Measurements from ENCODE around the gene TUBGCP6.

The TUBGCP6 gene

GRCh38 chr22:50251477-50252081 lies 6.8 kb upstream of the TUBGCP6 start:
- DNase-seq (ENCODE audit: low read depth in 3 of 3, low spot score in 1 of 3): no peak

- DNase-seq (ENCODE audit: low read depth in 3 of 3, low spot score in 1 of 3): peak in 2 of 3 donors; percentile 52 to 70
These were observed 6.0 kb upstream of the TUBGCP6 start, which contains the start of gene HDAC10 for GRCh38 chr22:50250555-50251476. Gene HDAC10 (minus strand): TSS chr22:50251265. CDS start chr22:50251032, 233 bp downstream.

- no peak for DNase-seq (ENCODE audit: low read depth in 3 of 3, low spot score in 1 of 3)
These were observed 5.4 kb upstream of the TUBGCP6 start for GRCh38 chr22:50250249-50250554.

- DNase-seq (ENCODE audit: low read depth in 3 of 3, low spot score in 1 of 3): no peak
These were observed 4.8 kb upstream of the TUBGCP6 start for GRCh38 chr22:50249341-50250248.

- no peak for DNase-seq (ENCODE audit: low read depth in 3 of 3, low spot score in 1 of 3)
These were observed 3.6 kb upstream of the TUBGCP6 start for GRCh38 chr22:50248196-50249081.

GRCh38 chr22:50247748-50248147 lies 2.9 kb upstream of the TUBGCP6 start:
- DNase-seq (ENCODE audit: low read depth in 3 of 3, low spot score in 1 of 3): no peak

- DNase-seq (ENCODE audit: low read depth in 3 of 3, low spot score in 1 of 3): no peak
These were observed 1.7 kb upstream of the TUBGCP6 start for GRCh38 chr22:50246242-50247175.

- no peak for DNase-seq (ENCODE audit: low read depth in 3 of 3, low spot score in 1 of 3)
These were observed 620 bp upstream of the TUBGCP6 start for GRCh38 chr22:50245214-50246072.

- no peak for DNase-seq (ENCODE audit: low read depth in 3 of 3, low spot score in 1 of 3)
These were observed 971 bp downstream of the TUBGCP6 start for GRCh38 chr22:50243685-50244419.

GRCh38 chr22:50242406-50242949 lies 2.3 kb downstream of the TUBGCP6 start:
- DNase-seq (ENCODE audit: low read depth in 3 of 3, low spot score in 1 of 3): no peak

- no peak for DNase-seq (ENCODE audit: low read depth in 3 of 3, low spot score in 1 of 3)
These were observed 6.1 kb downstream of the TUBGCP6 start for GRCh38 chr22:50238755-50239154.

GRCh38 chr22:50236731-50237409 lies 8.0 kb downstream of the TUBGCP6 start:
- DNase-seq (ENCODE audit: low read depth in 3 of 3, low spot score in 1 of 3): no peak

- DNase-seq (ENCODE audit: low read depth in 3 of 3, low spot score in 1 of 3): no peak
These were observed 11.6 kb downstream of the TUBGCP6 start for GRCh38 chr22:50233223-50233622.

- no peak for DNase-seq (ENCODE audit: low read depth in 3 of 3, low spot score in 1 of 3)
These were observed 12.2 kb downstream of the TUBGCP6 start for GRCh38 chr22:50232481-50233151.

- DNase-seq (ENCODE audit: low read depth in 3 of 3, low spot score in 1 of 3): no peak
These were observed 15.5 kb downstream of the TUBGCP6 start for GRCh38 chr22:50229370-50229769.

- DNase-seq (ENCODE audit: low read depth in 3 of 3, low spot score in 1 of 3): no peak
These were observed 16.5 kb downstream of the TUBGCP6 start for GRCh38 chr22:50228366-50228765.
